SH-SY5Y (cell line): ENCODE data around the gene SDSL.

Experiments used
- GATA2 ChIP-seq: IDR thresholded peaks from 2 replicates; pipeline ENCODE4 v1.6.1; 2011; ENCODE audit warnings: mild to moderate bottlenecking, low read depth, low read length
- GATA3 ChIP-seq: IDR thresholded peaks from 2 replicates; pipeline ENCODE4 v1.6.1; 2011; ENCODE audit warnings: low read depth, mild to moderate bottlenecking, low read length, moderate library complexity

DNA sequence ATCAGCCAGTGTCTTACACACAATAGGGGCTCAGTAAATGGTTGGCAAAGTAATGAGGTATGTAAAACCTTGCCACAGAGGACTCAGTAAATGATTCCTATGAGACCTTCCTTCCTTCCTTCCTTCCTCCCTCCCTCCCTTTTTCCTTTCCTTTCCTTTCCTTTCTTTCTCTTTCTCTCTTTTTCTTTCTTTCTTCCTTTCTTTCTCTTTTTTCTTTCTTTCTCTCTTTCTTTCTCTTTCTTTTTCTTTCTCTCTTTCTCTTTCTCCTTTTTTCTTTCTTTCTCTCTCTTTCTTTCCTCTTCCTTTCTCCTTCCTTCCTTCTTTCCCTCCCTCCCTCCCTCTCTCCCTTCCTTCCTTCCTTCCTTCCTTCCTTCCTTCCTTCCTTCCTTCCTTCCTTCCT, 26.0 kb upstream of the SDSL start:
- TF ChIP-seq GATA3 (no peak), GATA2 (no peak)
